ENCODE results near the gene ERBB4. TPM values are rescaled to one million over a fixed set of nuclear protein-coding genes. Genes with fewer than 3 reads are reported as not detected.

Gene ERBB4
- polyA plus RNA-seq, 2 of the 4 experiments (the other 2 are of a cell fraction), result not detected

DNA sequence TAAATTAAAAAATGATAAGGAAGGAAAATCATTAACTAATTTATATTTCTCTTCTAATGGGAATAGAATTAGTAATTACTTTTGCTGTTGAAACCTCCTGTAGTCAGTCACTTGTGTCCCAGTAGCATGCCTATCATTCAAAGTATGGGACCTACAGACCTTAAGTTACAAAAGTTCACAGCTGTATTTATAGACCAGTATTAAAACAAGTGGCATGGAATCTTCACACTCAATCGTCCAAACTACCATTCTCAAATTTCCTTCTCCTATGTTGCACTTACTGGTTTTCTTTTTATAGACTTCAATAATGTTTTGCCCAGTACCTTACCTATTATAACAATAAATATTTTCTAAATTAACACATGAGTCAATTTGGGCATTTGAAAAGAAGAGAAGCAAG is 639.9 kb downstream of the ERBB4 start:
- ATAC-seq (no peak), FAIRE-seq (no peak), DNase-seq (ENCODE audit: low read depth in 1 of 2, low spot score in 1 of 2) (no peak)
- WGBS (ENCODE audit: missing lambda C conversion rate), result 3% methylated on average over 1 of the region's 1 CpG
- H3K9me3 ChIP-seq, result no peaks in the 10 kb centered on the region
- CTCF ChIA-PET, result no interaction called here
- H3K4me2 ChIP-seq, result no peak overlapping the region
- no peak overlapping the region for H3K27ac ChIP-seq
- no peaks in the 10 kb centered on the region for H3K4me1 ChIP-seq
- POLR2A ChIA-PET, result no interaction called here
- H3K4me3 ChIP-seq, result no peak overlapping the region
- no peak for TF ChIP-seq NFE2L2 (conservative IDR thresholded peaks at IDR 0.05; ENCODE audit: low read length)
- no peak for TF ChIP-seq HEYL (CRISPR knock-in tag; IDR thresholded peaks at IDR 0.05)
- no peak for TF ChIP-seq TFCP2L1 (CRISPR knock-in tag; IDR thresholded peaks at IDR 0.05)
- TF ChIP-seq HOXB13 (CRISPR knock-in tag; IDR thresholded peaks at IDR 0.05; ENCODE audit: low read depth), result no peak
- no peak for TF ChIP-seq POLR2A (IDR thresholded peaks at IDR 0.05; ENCODE audit: low read length)
- TF ChIP-seq, protein P1, sequence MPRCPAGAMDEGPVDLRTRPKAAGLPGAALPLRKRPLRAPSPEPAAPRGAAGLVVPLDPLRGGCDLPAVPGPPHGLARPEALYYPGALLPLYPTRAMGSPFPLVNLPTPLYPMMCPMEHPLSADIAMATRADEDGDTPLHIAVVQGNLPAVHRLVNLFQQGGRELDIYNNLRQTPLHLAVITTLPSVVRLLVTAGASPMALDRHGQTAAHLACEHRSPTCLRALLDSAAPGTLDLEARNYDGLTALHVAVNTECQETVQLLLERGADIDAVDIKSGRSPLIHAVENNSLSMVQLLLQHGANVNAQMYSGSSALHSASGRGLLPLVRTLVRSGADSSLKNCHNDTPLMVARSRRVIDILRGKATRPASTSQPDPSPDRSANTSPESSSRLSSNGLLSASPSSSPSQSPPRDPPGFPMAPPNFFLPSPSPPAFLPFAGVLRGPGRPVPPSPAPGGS (IDR thresholded peaks at IDR 0.05), result no peak
- TF ChIP-seq, protein P2, sequence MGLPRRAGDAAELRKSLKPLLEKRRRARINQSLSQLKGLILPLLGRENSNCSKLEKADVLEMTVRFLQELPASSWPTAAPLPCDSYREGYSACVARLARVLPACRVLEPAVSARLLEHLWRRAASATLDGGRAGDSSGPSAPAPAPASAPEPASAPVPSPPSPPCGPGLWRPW (IDR thresholded peaks at IDR 0.05), result no peak
- TF ChIP-seq ZC3H11A (IDR thresholded peaks at IDR 0.05), result no peak
- no peak for TF ChIP-seq NPAS2 (CRISPR knock-in tag; IDR thresholded peaks at IDR 0.05; ENCODE audit: borderline replicate concordance)
- no peak for TF ChIP-seq SREBF2 (IDR thresholded peaks at IDR 0.05)

DNA sequence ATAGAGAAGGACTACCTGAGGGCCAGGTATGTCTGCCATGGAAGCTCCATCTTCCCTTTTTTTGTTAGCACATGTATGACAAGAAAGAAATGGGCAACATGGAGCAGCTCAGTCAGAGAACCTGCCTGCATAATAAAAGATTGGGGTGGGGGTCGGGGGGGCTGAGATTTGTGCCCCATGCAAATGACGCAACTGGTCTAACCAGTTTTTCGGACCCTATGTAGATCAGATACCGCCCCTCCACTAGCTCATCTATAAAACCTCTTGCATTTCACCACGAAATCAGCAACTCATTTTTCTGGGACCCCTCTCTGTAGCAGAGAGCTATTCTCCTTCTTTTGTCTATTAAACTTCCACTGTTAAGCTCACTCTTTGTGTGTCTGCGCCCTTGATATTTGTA is 657.2 kb downstream of the ERBB4 start:
- ChIA-PET POLR2A (no interaction called here), CTCF (no interaction called here)
- Histone ChIP-seq H3K4me2 (no peak overlapping the region), H3K4me1 (no peaks in the 10 kb centered on the region), H3K9me3 (no peaks in the 10 kb centered on the region), H3K27ac (no peak overlapping the region), H3K4me3 (no peak overlapping the region)
- DNase-seq (ENCODE audit: low read depth in 1 of 2, low spot score in 1 of 2), result no peak
- 39% methylated on average over 6 of the region's 6 CpGs for WGBS (ENCODE audit: missing lambda C conversion rate)
- no peak for ATAC-seq
- TF ChIP-seq, protein P1 (IDR thresholded peaks at IDR 0.05), result no peak
- TF ChIP-seq JUNB (IDR thresholded peaks at IDR 0.05), result no peak
- TF ChIP-seq, protein P3, sequence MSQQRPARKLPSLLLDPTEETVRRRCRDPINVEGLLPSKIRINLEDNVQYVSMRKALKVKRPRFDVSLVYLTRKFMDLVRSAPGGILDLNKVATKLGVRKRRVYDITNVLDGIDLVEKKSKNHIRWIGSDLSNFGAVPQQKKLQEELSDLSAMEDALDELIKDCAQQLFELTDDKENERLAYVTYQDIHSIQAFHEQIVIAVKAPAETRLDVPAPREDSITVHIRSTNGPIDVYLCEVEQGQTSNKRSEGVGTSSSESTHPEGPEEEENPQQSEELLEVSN (IDR thresholded peaks at IDR 0.05; ENCODE audit: borderline replicate concordance, low read depth), result no peak
- no peak for TF ChIP-seq FOSL2 (IDR thresholded peaks at IDR 0.05)
- no peak for TF ChIP-seq FOSL2 (CRISPR knock-in tag; IDR thresholded peaks at IDR 0.05)
- TF ChIP-seq HEYL (CRISPR knock-in tag; IDR thresholded peaks at IDR 0.05), result no peak
- TF ChIP-seq HOXB5 (CRISPR knock-in tag; IDR thresholded peaks at IDR 0.05), result no peak
- TF ChIP-seq FOXS1 (CRISPR knock-in tag; IDR thresholded peaks at IDR 0.05), result no peak
- TF ChIP-seq ZNF302 (CRISPR knock-in tag; IDR thresholded peaks at IDR 0.05), result no peak
- TF ChIP-seq CHD2 (IDR thresholded peaks at IDR 0.05; ENCODE audit: low read length, partially characterized antibody), result no peak
- TF ChIP-seq NFE2L2 (conservative IDR thresholded peaks at IDR 0.05; ENCODE audit: low read length), result no peak
- no peak for FAIRE-seq

DNA sequence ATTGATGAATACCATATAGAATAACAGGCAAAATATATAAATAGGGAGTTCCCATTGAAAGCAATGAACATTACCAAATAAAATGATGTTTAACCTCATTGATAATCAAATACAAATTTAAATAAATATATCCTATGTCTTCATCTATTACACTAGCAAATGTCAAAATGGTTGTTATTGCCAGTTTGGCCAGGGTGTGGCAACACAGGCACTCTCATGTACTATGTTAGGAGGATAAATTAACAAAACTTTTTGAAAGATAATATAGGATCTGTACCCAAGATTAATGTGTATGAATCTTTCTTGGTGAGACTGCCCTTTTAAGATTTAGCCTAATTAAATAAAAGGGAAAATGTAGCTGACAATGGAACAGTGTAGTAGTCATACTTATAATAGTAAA is 659.3 kb downstream of the ERBB4 start:
- no peak overlapping the region for H3K27ac ChIP-seq
- CTCF ChIA-PET, result no interaction called here
- no peaks in the 10 kb centered on the region for H3K4me1 ChIP-seq
- DNase-seq (ENCODE audit: low read depth in 1 of 2, low spot score in 1 of 2) (no peak), ATAC-seq (no peak), FAIRE-seq (no peak)
- no peak overlapping the region for H3K4me3 ChIP-seq
- POLR2A ChIA-PET, result no interaction called here
- no peak overlapping the region for H3K4me2 ChIP-seq
- no peaks in the 10 kb centered on the region for H3K9me3 ChIP-seq
- TF ChIP-seq ZC3H11A (IDR thresholded peaks at IDR 0.05) (no peak), HOXB5 (CRISPR knock-in tag; IDR thresholded peaks at IDR 0.05) (no peak), RFX5 (IDR thresholded peaks at IDR 0.05) (no peak), TP53 (CRISPR knock-in tag; IDR thresholded peaks at IDR 0.05) (no peak), FOSB (CRISPR knock-in tag; IDR thresholded peaks at IDR 0.05) (no peak), BHLHE40 (IDR thresholded peaks at IDR 0.05; ENCODE audit: low read depth, low read length) (no peak), CBX2 (IDR thresholded peaks at IDR 0.05; ENCODE audit: borderline replicate concordance, low read depth) (no peak), NFE2L2 (conservative IDR thresholded peaks at IDR 0.05; ENCODE audit: low read length) (no peak), KDM5A (IDR thresholded peaks at IDR 0.05) (no peak), ZNF302 (CRISPR knock-in tag; IDR thresholded peaks at IDR 0.05) (no peak), JUNB (IDR thresholded peaks at IDR 0.05) (no peak), HOXB13 (CRISPR knock-in tag; IDR thresholded peaks at IDR 0.05; ENCODE audit: low read depth) (no peak), CBX8 (IDR thresholded peaks at IDR 0.05) (no peak)
- TF ChIP-seq, protein P4, sequence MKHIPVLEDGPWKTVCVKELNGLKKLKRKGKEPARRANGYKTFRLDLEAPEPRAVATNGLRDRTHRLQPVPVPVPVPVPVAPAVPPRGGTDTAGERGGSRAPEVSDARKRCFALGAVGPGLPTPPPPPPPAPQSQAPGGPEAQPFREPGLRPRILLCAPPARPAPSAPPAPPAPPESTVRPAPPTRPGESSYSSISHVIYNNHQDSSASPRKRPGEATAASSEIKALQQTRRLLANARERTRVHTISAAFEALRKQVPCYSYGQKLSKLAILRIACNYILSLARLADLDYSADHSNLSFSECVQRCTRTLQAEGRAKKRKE (CRISPR knock-in tag; IDR thresholded peaks at IDR 0.05; ENCODE audit: low read depth), result no peak
- TF ChIP-seq, protein P5, sequence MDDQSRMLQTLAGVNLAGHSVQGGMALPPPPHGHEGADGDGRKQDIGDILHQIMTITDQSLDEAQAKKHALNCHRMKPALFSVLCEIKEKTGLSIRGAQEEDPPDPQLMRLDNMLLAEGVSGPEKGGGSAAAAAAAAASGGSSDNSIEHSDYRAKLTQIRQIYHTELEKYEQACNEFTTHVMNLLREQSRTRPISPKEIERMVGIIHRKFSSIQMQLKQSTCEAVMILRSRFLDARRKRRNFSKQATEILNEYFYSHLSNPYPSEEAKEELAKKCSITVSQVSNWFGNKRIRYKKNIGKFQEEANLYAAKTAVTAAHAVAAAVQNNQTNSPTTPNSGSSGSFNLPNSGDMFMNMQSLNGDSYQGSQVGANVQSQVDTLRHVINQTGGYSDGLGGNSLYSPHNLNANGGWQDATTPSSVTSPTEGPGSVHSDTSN (IDR thresholded peaks at IDR 0.05), result no peak
- TF ChIP-seq, protein P6, sequence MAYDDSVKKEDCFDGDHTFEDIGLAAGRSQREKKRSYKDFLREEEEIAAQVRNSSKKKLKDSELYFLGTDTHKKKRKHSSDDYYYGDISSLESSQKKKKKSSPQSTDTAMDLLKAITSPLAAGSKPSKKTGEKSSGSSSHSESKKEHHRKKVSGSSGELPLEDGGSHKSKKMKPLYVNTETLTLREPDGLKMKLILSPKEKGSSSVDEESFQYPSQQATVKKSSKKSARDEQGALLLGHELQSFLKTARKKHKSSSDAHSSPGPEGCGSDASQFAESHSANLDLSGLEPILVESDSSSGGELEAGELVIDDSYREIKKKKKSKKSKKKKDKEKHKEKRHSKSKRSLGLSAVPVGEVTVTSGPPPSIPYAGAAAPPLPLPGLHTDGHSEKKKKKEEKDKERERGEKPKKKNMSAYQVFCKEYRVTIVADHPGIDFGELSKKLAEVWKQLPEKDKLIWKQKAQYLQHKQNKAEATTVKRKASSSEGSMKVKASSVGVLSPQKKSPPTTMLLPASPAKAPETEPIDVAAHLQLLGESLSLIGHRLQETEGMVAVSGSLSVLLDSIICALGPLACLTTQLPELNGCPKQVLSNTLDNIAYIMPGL (CRISPR knock-in tag; IDR thresholded peaks at IDR 0.05; ENCODE audit: borderline replicate concordance), result no peak
- TF ChIP-seq, protein P1 (IDR thresholded peaks at IDR 0.05), result no peak
